Measurements from ENCODE around the gene GADD45A.

GADD45A gene

DNA sequence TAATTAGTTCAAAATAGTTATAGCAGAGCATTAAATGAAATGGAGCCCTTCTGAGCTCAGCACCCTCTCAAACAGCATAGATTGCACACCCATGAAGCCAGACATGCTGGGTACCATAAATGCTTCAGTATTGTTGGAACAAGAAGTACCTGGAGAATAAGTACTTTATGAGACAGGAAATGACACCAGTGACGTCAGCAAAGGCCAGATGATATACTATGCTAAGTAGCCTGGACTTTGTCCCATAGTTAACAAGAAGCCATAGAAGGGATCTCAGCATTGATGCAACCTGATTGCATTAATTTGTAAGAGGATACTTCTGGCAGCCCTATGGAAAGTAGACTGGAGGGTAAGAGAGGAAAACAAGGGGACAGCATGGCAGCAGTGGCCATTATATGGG is 16.3 kb upstream of the GADD45A start:
- no peak for DNase-seq (ENCODE audit: low spot score)

DNA sequence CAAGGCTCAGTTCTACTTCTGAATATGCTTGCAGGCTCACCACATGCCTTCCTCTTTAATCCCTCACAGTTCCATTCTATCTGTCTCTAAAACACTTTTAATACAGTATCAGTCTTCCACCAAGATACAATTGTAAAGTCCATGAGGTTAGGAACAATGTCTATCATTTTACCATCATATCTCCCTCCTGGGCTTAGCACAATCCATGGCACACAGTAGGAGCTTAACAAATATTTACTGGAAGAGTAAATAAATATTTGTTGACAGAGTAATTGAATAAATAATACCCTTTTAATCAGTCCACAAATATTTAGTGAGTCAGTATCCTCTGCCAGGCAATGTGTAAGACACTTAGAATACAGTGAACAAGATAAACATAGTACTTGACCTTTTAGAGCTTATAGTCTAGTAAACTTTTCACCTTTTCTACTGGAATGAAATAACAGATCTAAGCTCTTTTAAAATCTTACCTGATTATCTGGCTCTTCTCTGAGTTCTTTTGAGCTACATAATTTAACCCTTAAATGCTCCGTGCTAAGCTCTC is 12.7 kb upstream of the GADD45A start:
- no peak for DNase-seq (ENCODE audit: low spot score)

DNA sequence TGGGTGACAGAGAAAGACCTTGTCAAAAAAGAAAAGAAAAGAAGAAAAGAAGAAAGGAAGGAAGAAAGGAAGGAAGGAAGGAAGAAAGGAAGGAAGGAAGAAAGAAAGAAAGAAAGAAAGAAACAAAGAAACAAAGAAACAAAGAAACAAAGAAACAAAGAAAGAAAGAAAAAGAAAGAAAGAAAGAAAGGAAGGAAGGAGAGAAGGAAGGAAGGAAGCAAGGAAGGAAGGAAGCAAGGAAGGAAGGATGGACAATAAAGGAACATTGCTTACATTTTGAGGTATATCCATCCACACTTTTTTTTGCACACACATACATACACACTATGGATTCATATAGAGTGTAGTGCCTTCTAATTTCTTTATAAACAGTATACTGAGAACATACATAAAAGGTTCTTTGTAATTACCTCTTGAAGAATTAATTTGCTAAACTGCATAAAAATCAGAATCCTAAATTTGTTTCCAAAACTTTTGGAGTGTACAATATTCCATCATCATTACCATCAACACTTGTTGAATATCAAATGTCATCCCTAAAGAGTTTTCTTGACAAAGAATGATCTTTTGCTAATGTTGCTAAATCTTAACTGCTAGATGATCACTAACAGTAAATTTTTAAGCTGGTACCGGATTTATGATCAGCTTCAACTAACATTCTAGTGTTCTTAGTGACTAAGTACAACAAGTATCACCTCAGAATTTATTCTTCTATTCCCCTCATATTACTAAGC is 11.4 kb upstream of the GADD45A start:
- DNase-seq (ENCODE audit: low spot score) = no peak

DNA sequence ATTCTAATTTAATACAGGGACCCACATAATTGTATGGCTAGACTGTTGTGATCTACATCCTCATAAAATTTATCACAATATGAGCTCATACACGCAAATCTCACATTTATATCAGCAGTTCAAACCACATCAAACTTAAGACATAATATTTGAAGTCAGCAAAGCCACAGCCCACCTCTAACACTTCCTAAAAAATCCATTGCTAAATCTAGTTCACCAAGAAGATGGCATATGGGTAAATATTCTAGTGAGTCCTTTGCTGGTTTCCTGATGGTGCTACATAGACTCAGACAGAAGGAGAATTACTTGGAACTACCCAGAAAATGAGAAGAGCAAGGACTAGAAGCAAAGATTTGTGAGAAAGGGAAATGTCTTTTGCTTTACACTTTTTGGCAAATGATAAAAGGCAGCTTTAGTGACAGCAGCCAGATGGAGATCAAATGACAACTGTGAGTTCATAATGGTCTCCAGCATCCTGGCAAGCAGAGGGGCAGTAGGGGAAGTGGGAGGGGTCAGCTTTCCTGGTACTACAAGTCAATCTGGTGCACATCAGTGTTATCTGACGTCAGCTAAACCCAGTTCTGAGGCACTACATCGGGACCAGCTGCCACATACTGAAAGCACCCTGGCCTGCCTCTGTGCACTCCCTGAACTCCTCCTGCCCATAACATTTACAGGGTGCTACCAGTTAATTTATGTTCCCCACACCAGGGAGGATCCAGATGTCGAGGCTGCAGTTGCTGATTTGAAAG is 10.6 kb upstream of the GADD45A start:
- no peak for DNase-seq (ENCODE audit: low spot score)

DNA sequence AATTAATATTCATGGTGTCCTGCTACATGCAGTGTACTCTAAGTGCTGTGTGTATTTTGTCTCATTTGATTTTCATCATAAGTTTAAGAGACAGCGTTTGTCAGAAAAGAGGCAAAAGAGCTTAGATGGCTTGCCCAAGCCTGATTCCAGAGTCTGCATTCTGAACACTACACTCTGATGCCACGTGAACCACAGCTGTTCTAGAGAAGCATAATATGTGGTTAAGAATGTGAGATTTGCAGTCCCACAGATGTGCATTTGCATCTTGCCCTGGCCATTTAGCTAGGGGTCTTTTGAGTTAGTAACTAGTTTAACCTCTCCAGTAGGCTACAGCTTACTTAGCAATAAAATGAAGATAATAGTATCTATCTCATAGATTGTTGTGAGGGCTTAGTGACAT is 9.2 kb upstream of the GADD45A start:
- DNase-seq (ENCODE audit: low spot score) = peak; percentile 14

DNA sequence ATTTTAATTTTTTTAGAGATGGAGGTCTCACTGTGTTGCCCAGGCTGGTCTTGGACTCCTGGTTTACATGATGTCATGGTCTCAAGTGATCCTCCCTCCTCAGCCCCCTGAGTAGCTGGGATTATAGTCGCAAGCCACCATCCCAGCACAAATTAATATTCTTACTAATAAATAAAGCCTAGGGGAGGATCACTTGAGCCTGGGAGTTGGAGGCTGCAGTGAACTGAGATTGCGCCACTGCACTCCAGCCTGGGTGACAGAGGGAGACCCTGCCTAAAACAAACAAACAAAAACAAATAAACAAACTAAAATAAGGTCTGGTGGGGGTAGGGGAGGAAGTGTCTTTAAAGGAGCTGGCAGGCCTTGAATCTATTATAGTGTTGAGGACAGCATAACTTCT is 8.7 kb upstream of the GADD45A start:
- no peak for DNase-seq (ENCODE audit: low spot score)

DNA sequence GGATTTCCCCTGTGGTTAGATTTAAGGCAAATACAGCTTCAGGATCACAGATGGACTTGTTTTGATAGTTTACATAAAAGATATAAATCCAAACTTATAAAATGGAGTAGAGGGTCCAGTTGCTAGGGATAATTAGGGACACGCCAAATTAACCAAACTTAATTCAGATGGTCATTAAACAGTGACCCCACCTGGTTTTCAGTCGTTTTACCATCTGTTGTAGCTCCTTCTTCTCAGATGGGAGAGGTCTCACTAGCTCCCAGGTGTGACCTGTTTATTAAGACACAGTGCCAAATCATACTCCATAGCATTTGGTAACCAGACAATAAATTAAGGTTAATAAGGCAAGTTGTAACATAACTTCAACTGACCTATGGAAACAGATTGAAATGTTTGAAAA is 8.1 kb upstream of the GADD45A start:
- DNase-seq (ENCODE audit: low spot score) = no peak

DNA sequence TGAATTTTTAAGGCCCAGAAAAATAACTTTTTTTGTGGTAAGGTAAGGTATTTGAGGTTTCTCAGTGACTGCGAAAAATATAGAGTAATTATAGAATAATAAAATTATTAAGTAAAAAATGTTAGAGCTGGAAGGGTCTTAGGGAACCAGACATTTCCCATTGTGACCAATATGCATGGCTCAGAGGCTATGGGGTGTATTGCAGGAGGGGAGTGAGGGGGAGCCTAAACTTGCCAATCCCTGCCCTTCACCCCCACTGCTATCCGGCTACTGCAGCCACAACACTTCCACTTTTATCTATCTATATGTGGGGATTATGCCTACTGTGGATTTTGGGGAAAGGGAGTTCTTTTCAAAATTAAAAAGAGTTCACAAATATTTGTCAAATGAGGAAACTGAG is 7.6 kb upstream of the GADD45A start:
- DNase-seq (ENCODE audit: low spot score) = no peak

DNA sequence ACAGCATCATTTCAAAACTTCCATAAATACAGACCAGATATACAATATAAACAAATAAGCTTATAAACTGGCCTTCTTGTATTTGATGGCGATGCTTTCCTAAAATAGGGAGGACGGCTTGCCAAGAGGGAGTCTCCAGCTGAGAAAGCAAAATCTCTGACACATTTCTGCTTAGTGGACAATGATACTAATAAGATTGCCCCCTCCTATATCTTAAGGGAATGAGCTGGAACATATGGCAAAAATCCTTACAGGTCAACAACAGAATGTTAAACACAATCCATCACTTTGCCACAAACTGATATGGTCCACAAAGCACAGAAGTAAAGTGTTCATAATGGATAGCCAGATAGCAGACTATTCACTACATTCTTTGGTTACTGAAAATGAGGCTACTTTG is 7.1 kb upstream of the GADD45A start:
- no peak for DNase-seq (ENCODE audit: low spot score)

DNA sequence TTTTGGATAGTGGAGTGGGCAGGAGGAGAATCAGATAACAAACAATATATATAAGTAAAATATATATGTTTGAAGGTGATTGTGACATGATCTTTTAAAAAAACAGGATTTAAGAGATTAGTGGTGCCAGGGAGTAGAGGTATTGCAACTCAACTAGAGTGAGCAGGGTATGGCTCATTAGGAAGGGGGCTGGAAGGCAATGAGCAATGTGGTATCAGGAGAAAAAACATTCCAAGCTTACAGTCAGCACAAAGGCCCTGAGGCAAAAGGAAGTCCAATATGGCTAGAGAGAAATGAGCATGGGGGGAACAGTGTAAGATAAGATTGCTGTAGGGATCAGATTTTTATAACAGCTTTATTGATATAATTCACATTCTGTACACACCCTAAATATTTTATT is 5.3 kb upstream of the GADD45A start:
- DNase-seq (ENCODE audit: low spot score) = no peak

DNA sequence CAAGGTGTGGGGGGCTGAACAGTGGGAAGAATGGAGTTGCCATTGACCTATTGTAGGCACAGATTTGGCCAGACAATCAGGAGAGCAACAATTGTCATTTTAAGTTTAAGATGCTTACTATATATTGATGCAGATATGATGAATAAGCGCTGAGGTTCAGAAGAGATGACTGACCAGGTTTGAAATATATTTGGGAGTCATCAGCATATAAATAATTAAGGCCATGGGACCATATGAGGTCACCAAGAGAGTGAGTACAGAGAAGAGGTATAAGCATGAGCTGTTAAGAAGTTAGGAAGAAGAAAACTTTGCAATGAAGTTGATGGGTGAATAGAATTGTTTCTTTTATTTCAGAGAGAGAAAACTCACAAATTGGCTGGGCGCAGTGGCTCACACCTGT is 4.5 kb upstream of the GADD45A start:
- DNase-seq (ENCODE audit: low spot score) = no peak

DNA sequence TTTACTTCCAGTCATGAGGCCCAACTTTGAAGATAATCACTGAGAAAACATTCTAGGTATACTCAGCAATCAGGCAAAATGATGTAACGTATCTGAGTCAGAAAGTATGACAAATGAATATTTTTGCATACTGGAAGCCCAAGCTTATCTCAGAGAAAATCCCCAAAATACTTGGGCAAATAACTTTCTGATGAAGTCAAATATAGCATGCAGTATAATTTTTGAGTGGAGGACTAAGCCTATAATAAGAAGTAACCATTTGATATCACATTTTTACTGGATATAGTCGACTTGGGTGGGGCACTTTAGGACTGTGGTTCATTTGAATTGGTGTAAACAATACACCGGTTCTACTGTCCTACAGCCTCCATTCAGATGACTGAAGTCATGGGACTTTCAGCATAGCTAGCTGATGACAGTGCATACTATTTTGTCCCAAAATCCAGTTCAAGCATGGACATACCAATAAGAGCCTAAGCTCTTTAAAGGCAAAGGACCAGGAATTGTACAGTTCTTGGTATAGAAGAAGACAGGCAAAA is 2.3 kb upstream of the GADD45A start:
- DNase-seq (ENCODE audit: low spot score) = peak; percentile 41

DNA sequence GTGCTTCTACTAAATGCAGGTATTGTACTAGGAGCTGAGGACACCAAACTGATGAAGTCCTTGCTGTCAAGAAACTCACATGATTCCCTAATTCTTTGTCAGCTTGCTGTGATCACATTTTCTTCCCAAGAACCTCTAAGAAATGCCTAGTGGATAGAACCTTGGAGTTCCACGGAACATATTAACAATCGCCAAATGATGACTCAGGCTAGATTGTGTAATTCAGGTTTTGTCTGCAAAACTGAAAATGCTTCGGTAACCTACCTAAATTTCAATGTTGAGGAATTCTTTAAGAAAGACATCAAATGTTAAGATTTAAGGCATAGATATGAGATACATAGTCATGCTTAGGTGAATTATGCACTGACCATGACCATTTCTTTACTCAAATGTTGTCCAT is 1.7 kb upstream of the GADD45A start:
- DNase-seq (ENCODE audit: low spot score) = peak; percentile 35

DNA sequence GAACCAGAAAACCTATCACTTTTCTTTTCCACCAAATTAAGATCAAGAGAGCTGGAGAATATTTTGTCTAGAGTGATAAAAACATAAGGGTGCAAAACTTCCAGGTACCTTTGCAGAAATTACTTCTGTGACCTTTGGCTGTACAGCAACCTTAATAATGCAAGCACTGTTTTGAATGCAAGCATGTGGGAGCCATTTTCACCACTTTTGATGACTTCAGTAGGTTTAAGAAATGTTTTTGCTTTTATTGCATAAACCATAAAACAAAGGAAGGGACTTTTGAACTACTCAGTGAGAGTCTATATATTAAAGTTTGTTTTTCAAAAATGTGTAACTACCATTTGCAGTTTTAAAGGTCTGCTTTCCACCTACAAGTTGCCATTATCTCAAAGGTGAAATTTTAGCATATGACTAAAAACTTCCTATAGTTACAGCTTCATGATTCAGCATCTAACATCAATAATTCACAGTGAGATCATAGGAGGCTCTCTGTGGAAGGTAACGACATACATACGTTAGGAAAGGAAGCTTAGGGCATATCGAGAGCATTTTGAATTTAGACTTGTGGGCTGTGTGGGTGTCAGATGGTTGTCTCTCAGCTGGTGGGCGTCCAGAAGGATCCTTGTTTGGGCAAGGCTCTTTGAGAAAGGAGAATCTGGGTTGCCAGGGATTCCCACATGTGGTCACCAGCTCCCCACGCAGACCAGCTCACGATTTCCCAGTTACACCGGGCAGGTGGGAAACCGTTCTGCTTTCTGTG is 1.1 kb upstream of the GADD45A start:
- no peak for DNase-seq (ENCODE audit: low spot score)

DNA sequence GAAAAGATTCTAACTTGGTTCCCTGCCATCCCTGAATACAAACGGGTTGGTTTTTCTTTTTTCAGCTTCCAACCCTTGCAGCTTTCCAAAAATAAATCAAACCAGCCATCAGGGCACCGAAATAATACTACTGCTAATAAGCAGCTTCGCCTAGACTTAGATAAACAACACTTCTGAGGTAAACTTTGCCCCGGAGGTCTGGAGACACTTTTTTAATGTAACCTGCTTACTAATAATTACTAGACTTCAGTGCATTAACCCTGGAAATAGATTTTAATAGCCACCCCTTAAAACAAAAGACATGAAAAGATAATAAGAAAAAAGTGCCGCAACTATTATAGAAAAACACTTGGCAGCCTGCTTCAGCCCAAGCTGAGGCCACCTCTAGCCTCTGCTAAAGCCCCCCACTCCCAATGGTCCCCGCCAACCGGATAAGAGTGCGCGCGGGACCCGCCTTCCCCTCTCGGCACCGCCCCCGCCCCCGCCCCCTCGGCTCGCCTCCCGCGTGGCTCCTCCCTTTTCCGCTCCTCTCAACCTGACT is 405 bp upstream of the GADD45A start:
- DNase-seq (ENCODE audit: low spot score) = no peak

DNA sequence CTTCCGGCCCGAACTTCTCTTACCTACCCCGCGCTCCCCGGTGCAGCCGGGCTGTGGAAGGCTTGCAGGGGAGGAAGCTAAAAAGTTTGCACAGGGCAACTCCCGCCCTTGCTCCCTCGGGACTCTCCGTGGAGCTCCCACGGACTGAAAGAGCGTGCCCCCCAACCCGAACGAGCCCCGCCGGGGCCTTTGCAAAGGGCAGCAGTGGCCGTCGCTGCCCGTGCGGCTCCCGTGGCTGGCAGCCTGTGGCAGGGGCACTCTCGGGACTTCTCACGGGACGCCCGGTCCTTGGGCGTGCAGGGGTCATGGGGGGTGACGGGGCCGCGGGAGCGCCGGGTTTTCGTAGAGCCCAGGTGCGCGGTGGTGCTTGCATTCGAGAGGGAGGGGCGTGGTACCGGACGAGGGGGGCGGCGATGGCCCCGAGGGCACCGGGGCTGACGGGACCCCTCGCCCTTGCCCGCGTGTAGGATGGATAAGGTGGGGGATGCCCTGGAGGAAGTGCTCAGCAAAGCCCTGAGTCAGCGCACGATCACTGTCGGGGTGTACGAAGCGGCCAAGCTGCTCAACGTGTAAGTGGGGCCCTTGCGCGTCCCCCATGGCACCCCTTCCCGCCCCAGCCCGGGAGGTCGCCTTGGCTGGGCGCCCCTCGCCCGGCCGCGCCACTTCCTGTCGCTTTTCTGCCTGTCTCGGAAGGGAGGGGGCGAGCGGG is 711 bp downstream of the GADD45A start:
- DNase-seq (ENCODE audit: low spot score) = peak; percentile 22

DNA sequence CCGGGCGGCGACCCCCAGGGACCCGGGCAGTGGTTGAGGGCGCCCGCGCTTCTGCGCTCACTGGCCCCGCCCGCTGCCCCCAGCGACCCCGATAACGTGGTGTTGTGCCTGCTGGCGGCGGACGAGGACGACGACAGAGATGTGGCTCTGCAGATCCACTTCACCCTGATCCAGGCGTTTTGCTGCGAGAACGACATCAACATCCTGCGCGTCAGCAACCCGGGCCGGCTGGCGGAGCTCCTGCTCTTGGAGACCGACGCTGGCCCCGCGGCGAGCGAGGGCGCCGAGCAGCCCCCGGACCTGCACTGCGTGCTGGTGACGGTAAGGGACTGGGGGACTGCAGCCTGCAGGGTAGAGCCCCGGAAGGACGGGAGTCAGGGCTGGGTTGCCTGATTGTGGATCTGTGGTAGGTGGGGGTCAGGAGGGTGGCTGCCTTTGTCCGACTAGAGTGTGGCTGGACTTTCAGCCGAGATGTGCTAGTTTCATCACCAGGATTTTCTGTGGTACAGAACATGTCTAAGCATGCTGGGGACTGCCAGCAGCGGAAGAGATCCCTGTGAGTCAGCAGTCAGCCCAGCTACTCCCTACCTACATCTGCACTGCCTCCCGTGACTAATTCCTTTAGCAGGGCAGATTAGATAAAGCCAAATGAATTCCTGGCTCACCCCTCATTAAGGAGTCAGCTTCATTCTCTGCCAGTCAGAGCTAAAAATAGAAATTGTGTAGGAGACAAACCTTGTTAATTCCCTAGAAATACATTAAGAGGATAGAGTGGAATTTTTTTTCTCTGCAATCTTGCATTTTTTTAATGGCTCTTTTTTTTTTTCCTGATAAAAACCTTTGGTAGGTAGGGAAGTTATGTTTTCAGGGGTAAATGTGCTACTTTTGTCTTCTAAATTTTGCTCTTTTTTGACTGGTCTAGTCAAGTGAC is 1.5 kb downstream of the GADD45A start:
- peak; percentile 88 for DNase-seq (ENCODE audit: low spot score)

DNA sequence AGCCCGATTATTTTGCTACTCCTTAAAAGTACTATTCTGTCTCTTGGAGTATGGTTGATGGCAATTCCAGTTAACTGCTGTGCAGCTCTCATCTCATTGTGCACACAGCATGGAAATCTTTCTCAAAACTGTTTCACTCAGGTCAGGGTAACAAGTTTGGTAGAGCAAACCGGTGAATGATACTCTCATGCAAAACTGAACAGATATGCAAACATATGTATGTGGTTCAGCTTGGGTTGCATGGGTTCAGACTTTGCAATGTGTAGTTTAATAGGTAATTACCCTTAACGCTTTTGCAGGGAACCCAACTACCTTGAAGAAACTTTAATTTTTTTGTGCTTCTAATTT is 2.2 kb downstream of the GADD45A start:
- DNase-seq (ENCODE audit: low spot score) = no peak

DNA sequence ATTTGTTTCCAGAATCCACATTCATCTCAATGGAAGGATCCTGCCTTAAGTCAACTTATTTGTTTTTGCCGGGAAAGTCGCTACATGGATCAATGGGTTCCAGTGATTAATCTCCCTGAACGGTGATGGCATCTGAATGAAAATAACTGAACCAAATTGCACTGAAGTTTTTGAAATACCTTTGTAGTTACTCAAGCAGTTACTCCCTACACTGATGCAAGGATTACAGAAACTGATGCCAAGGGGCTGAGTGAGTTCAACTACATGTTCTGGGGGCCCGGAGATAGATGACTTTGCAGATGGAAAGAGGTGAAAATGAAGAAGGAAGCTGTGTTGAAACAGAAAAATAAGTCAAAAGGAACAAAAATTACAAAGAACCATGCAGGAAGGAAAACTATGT is 2.6 kb downstream of the GADD45A start:
- DNase-seq (ENCODE audit: low spot score) = peak; percentile 49

DNA sequence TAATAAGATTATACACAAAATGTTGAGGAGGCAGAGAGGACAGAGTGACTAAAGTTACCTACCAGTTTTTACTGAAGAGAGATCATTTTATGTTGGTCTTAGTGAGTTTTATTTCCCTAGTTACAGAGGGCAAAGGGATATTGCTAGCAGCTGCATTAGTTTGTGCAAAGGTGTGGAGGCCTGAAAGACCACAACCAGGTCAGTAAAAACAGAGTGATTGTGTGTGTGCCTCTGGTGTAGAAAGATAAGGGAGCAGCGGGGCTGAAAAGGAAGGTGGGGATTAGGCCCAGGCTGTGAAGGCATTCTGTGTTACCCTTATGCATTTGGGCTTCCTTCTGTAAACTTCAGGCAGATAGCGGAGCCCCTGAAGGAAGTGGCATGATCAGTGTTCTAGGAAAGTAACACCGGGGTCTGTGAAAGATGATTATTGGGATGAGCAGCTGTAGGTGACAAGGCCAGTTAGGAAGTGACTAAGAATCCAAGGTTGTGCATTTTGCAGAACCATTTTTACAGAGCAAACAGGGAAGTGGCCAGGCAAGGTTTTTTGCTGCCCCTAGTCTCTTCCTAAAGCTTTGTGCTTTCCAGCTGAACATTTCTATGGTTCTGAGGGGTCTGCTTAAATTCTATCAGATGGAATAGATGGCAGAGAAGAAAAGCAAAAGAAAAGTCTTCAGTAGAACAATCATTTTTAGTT is 3.7 kb downstream of the GADD45A start:
- no peak for DNase-seq (ENCODE audit: low spot score)
